ENCODE results near the gene FCSK. TPM values are rescaled to one million over a fixed set of nuclear protein-coding genes. Genes with fewer than 3 reads are reported as not detected.

FCSK gene
- total RNA-seq, 1 donor from 2014 or later: 12.0 TPM

GRCh38 chr16:70470141-70470926 lies 15.9 kb downstream of the FCSK start:
- Histone ChIP-seq H2AFZ (ENCODE audit: low read depth, low read length) (no peak overlapping the region), H3K4me2 (ENCODE audit: low read length) (no peak overlapping the region), H4K20me1 (ENCODE audit: insufficient read depth, low read length) (no peaks in the 10 kb centered on the region), H3K9me3 (ENCODE audit: insufficient read depth, low read depth, low read length) (no peaks in the 10 kb centered on the region), H3K9ac (ENCODE audit: low read length) (no peak overlapping the region), H3K4me3 (ENCODE audit: insufficient read depth, low read depth, low read length) (no peak overlapping the region), H3K36me3 (ENCODE audit: insufficient read depth, low read length) (no peaks in the 10 kb centered on the region), H3K4me1 (ENCODE audit: insufficient read depth, low read length) (no peaks in the 10 kb centered on the region), H3K79me2 (ENCODE audit: insufficient read depth, low read length) (no peaks in the 10 kb centered on the region), H3K27me3 (ENCODE audit: insufficient read depth, low read length) (no peaks in the 10 kb centered on the region), H3K27ac (ENCODE audit: low read depth, low read length) (no peak overlapping the region)
- Mint-ChIP-seq H3K4me1 (ENCODE audit: low read depth, unreplicated experiment) (peaks cover 3% of the 10 kb centered on the region), H3K9me3 (ENCODE audit: unreplicated experiment) (no peaks in the 10 kb centered on the region), H3K36me3 (ENCODE audit: low read depth, unreplicated experiment) (peaks cover 12% of the 10 kb centered on the region), H3K4me3 (ENCODE audit: unreplicated experiment) (no peak overlapping the region), H3K27me3 (ENCODE audit: low read depth, unreplicated experiment) (peaks cover 2% of the 10 kb centered on the region), H3K27ac (ENCODE audit: unreplicated experiment) (no peak overlapping the region)
- no peak for FAIRE-seq
- no peak for TF ChIP-seq EZH2 (IDR thresholded peaks at IDR 0.05; ENCODE audit: insufficient read depth, low read length)
- TF ChIP-seq, protein P1, sequence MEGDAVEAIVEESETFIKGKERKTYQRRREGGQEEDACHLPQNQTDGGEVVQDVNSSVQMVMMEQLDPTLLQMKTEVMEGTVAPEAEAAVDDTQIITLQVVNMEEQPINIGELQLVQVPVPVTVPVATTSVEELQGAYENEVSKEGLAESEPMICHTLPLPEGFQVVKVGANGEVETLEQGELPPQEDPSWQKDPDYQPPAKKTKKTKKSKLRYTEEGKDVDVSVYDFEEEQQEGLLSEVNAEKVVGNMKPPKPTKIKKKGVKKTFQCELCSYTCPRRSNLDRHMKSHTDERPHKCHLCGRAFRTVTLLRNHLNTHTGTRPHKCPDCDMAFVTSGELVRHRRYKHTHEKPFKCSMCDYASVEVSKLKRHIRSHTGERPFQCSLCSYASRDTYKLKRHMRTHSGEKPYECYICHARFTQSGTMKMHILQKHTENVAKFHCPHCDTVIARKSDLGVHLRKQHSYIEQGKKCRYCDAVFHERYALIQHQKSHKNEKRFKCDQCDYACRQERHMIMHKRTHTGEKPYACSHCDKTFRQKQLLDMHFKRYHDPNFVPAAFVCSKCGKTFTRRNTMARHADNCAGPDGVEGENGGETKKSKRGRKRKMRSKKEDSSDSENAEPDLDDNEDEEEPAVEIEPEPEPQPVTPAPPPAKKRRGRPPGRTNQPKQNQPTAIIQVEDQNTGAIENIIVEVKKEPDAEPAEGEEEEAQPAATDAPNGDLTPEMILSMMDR (IDR thresholded peaks at IDR 0.05; ENCODE audit: insufficient read depth, low read depth, low read length): no peak
- DNase-seq (ENCODE audit: low read depth): no peak

DNA sequence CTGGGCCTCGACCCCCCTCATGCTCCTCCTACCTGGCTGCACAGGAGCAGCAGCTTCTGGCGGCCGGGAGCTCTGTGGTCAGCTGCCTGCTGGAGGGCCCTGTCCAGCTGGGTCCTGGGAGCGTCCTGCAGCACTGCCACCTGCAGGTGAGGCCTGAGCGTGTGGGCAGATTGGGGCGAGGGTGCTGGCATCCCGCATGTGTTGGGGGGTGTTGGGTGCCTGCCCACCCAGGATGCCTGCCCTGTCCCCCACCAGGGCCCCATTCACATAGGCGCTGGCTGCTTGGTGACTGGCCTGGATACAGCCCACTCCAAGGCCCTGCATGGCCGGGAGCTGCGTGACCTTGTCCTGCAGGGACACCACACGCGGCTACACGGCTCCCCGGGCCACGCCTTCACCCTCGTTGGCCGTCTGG lies 16.5 kb downstream of the FCSK start:
- no peaks in the 10 kb centered on the region for H4K20me1 ChIP-seq (ENCODE audit: insufficient read depth, low read length)
- H3K9me3 ChIP-seq (ENCODE audit: insufficient read depth, low read depth, low read length): no peaks in the 10 kb centered on the region
- no peak overlapping the region for H3K4me3 ChIP-seq (ENCODE audit: insufficient read depth, low read depth, low read length)
- no peak overlapping the region for H2AFZ ChIP-seq (ENCODE audit: low read depth, low read length)
- no peaks in the 10 kb centered on the region for H3K79me2 ChIP-seq (ENCODE audit: insufficient read depth, low read length)
- no peaks in the 10 kb centered on the region for H3K4me1 ChIP-seq (ENCODE audit: insufficient read depth, low read length)
- DNase-seq (ENCODE audit: low read depth): no peak
- H3K27me3 ChIP-seq (ENCODE audit: insufficient read depth, low read length): no peaks in the 10 kb centered on the region
- Mint-ChIP-seq H3K4me3 (ENCODE audit: unreplicated experiment) (no peak overlapping the region), H3K9me3 (ENCODE audit: unreplicated experiment) (no peaks in the 10 kb centered on the region), H3K36me3 (ENCODE audit: low read depth, unreplicated experiment) (peaks cover 12% of the 10 kb centered on the region), H3K4me1 (ENCODE audit: low read depth, unreplicated experiment) (peaks cover 7% of the 10 kb centered on the region), H3K27me3 (ENCODE audit: low read depth, unreplicated experiment) (peaks cover 2% of the 10 kb centered on the region), H3K27ac (ENCODE audit: unreplicated experiment) (no peak overlapping the region)
- FAIRE-seq: no peak
- H3K36me3 ChIP-seq (ENCODE audit: insufficient read depth, low read length): no peaks in the 10 kb centered on the region
- H3K27ac ChIP-seq (ENCODE audit: low read depth, low read length): no peak overlapping the region
- TF ChIP-seq, protein P1 (IDR thresholded peaks at IDR 0.05; ENCODE audit: insufficient read depth, low read depth, low read length): no peak
- TF ChIP-seq EZH2 (IDR thresholded peaks at IDR 0.05; ENCODE audit: insufficient read depth, low read length): no peak
- H3K4me2 ChIP-seq (ENCODE audit: low read length): no peak overlapping the region
- no peak overlapping the region for H3K9ac ChIP-seq (ENCODE audit: low read length)
